Trophoblast cell (in vitro differentiated cells and primary cell): ENCODE measurements around the gene UGT1A5.

Source experiments
- DNase-seq, 2 donors: peaks; one replicate each; pipeline ENCODE4 v3.0.0-alpha.2; 2016
- H2AFZ ChIP-seq: 2 replicates; pipeline ENCODE4 v1.6.1; 2013; ENCODE audit warnings: low read length, moderate library complexity, mild to moderate bottlenecking; ENCODE audit not compliant: insufficient read depth, poor library complexity
- H2AK5ac ChIP-seq: 2 replicates; pipeline ENCODE4 v1.6.1; 2013; ENCODE audit warnings: mild to moderate bottlenecking, low read length
- H2BK120ac ChIP-seq: 2 replicates; pipeline ENCODE4 v1.6.1; 2013; ENCODE audit warnings: low read length, mild to moderate bottlenecking, moderate library complexity; ENCODE audit not compliant: insufficient read depth, poor library complexity
- H2BK12ac ChIP-seq: 2 replicates; pipeline ENCODE4 v1.6.1; 2013; ENCODE audit warnings: mild to moderate bottlenecking, low read length, moderate library complexity
- H2BK5ac ChIP-seq: 2 replicates; pipeline ENCODE4 v1.6.1; 2013; ENCODE audit warnings: low read length, low read depth, moderate library complexity, mild to moderate bottlenecking; ENCODE audit not compliant: poor library complexity
- H3K14ac ChIP-seq: 2 replicates; pipeline ENCODE4 v1.6.1; 2013; ENCODE audit warnings: mild to moderate bottlenecking, low read length
- H3K18ac ChIP-seq: 2 replicates; pipeline ENCODE4 v1.6.1; 2013; ENCODE audit warnings: mild to moderate bottlenecking, low read length
- H3K23ac ChIP-seq: 2 replicates; pipeline ENCODE4 v1.6.1; 2013; ENCODE audit warnings: low read length
- H3K27ac ChIP-seq: 2 replicates; pipeline ENCODE4 v1.5.1; 2013; ENCODE audit warnings: low read depth, mild to moderate bottlenecking, inconsistent platforms, low read length, moderate library complexity
- H3K27me3 ChIP-seq: 2 replicates; pipeline ENCODE4 v1.6.1; 2013; ENCODE audit warnings: inconsistent platforms, mild to moderate bottlenecking, low read length, moderate library complexity; ENCODE audit not compliant: insufficient read depth
- H3K36me3 ChIP-seq, 2 experiments: 1 replicate in 1 of 2; 2 replicates in 1 of 2; pipeline ENCODE4 v1.6.1; 2013; ENCODE audit warnings: low read length in 2 of 2, mild to moderate bottlenecking in 2 of 2, moderate library complexity in 1 of 2; ENCODE audit not compliant: insufficient read depth in 2 of 2, control insufficient read depth in 1 of 2
- H3K4ac ChIP-seq: 2 replicates; pipeline ENCODE4 v1.6.1; 2013; ENCODE audit warnings: low read depth, mild to moderate bottlenecking, low read length, moderate library complexity
- H3K4me1 ChIP-seq, 2 experiments: 1 replicate in 1 of 2; 2 replicates in 1 of 2; pipeline ENCODE4 v1.6.1; 2013; ENCODE audit warnings: low read length in 2 of 2, mild to moderate bottlenecking in 2 of 2, moderate library complexity in 1 of 2; ENCODE audit not compliant: insufficient read depth in 2 of 2, control insufficient read depth in 1 of 2
- H3K4me2 ChIP-seq: 2 replicates; pipeline ENCODE4 v1.6.1; 2013; ENCODE audit warnings: inconsistent platforms, mild to moderate bottlenecking, low read length, moderate library complexity
- H3K4me3 ChIP-seq: 2 replicates; pipeline ENCODE4 v1.5.1; 2013; ENCODE audit warnings: mild to moderate bottlenecking, low read depth, low read length, inconsistent platforms
- H3K79me1 ChIP-seq: one replicate; pipeline ENCODE4 v1.6.1; 2013; ENCODE audit warnings: low read length
- H3K79me2 ChIP-seq: 2 replicates; pipeline ENCODE4 v1.6.1; 2013; ENCODE audit warnings: low read length, mild to moderate bottlenecking; ENCODE audit not compliant: control insufficient read depth, insufficient read depth, poor library complexity
- H3K9ac ChIP-seq: 2 replicates; pipeline ENCODE4 v1.6.1; 2013; ENCODE audit warnings: mild to moderate bottlenecking, low read length
- H3K9me3 ChIP-seq: 2 replicates; pipeline ENCODE4 v1.6.1; 2013; ENCODE audit warnings: low read depth, mild to moderate bottlenecking, control low read depth, inconsistent platforms, low read length; ENCODE audit not compliant: insufficient read depth
- H4K12ac ChIP-seq: 2 replicates; pipeline ENCODE4 v1.6.1; 2013; ENCODE audit warnings: low read depth, mild to moderate bottlenecking, low read length, moderate library complexity
- H4K8ac ChIP-seq: 2 replicates; pipeline ENCODE4 v1.6.1; 2013; ENCODE audit warnings: low read depth, mild to moderate bottlenecking, low read length, moderate library complexity
- H4K91ac ChIP-seq: one replicate; pipeline ENCODE4 v1.6.1; 2013; ENCODE audit warnings: low read depth, mild to moderate bottlenecking, low read length, moderate library complexity
- WGBS: extraction: QIAGEN DNeasy Blood & Tissue Kit; methylation state at CpG from one replicate; pipeline ENCODE4 v1.1.7; 2013; ENCODE audit warnings: missing lambda C conversion rate; ENCODE audit not compliant: insufficient read length, insufficient coverage; ENCODE audit errors: extremely low coverage; 5-methylcytosine and 5-hydroxymethylcytosine counted together

Gene UGT1A5

GRCh38 chr2:233796254-233796653 is 83.5 kb downstream of the UGT1A5 start:
- Histone ChIP-seq H3K27ac (no peak overlapping the region), H3K4me3 (no peak overlapping the region), H3K4ac (no peak overlapping the region), H2BK12ac (no peak overlapping the region), H3K36me3 (no peaks in the 10 kb centered on the region), H3K9ac (no peak overlapping the region), H3K14ac (no peak overlapping the region), H3K79me1 (no peaks in the 10 kb centered on the region), H2BK5ac (no peak overlapping the region), H4K12ac (no peak overlapping the region), H4K8ac (no peak overlapping the region), H3K79me2 (no peaks in the 10 kb centered on the region), H3K4me1 (no peaks in the 10 kb centered on the region), H2BK120ac (no peak overlapping the region), H3K9me3 (peaks cover 15% of the 10 kb centered on the region), H3K23ac (no peak overlapping the region), H2AFZ (no peak overlapping the region), H4K91ac (no peak overlapping the region), H3K27me3 (no peaks in the 10 kb centered on the region), H2AK5ac (no peak overlapping the region), H3K4me2 (no peak overlapping the region), H3K18ac (no peak overlapping the region)
- DNase-seq, result no peak
- no CpG with 5 or more reads among the region's 9 CpGs for WGBS

GRCh38 chr2:233798335-233799086 is 85.8 kb downstream of the UGT1A5 start:
- Histone ChIP-seq H2BK120ac (no peak overlapping the region), H4K12ac (no peak overlapping the region), H3K4ac (no peak overlapping the region), H3K36me3 (no peaks in the 10 kb centered on the region), H4K91ac (no peak overlapping the region), H3K18ac (no peak overlapping the region), H2AFZ (no peak overlapping the region), H3K4me2 (no peak overlapping the region), H2AK5ac (no peak overlapping the region), H3K4me1 (no peaks in the 10 kb centered on the region), H3K9ac (no peak overlapping the region), H4K8ac (no peak overlapping the region), H3K23ac (no peak overlapping the region), H2BK5ac (no peak overlapping the region), H3K4me3 (no peak overlapping the region), H3K27me3 (no peaks in the 10 kb centered on the region), H3K79me2 (no peaks in the 10 kb centered on the region), H3K27ac (no peak overlapping the region), H3K79me1 (no peaks in the 10 kb centered on the region), H2BK12ac (no peak overlapping the region), H3K14ac (no peak overlapping the region), H3K9me3 (peaks cover 15% of the 10 kb centered on the region)
- no CpG with 5 or more reads among the region's 14 CpGs for WGBS
- DNase-seq, result no peak

DNA sequence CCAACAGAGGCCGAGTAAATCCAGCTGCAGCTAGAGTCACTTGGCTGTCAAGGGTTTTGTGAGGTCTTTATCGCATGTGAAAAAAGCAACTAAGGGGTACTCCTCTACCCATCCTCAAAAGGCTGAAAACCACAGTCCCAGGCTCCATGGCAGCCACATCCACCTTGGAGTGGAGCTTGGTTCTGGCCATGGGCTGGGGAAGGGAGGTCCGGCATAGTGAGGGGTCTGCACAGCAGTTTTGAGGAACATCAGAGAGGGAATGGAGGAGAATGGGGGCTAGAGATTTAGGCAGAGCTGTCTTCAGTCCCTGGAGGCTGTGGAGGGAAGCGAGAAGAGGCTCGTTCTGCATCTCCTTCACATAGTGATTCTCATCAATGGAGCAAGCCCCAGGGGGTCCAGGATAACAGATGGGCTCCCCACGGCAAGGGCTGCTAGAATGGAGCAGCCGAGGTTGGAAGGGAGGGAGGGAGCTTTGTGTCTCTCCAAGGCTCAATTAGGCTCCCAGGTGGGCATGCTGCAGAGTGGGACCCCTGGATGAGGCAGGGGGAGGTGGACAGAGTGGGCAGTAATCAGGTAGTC is 86.5 kb downstream of the UGT1A5 start:
- Histone ChIP-seq H4K8ac (no peak overlapping the region), H3K9ac (no peak overlapping the region), H2BK120ac (no peak overlapping the region), H2BK5ac (no peak overlapping the region), H3K9me3 (peaks cover 14% of the 10 kb centered on the region), H3K27me3 (no peaks in the 10 kb centered on the region), H3K14ac (no peak overlapping the region), H3K4ac (no peak overlapping the region), H3K4me1 (no peaks in the 10 kb centered on the region), H4K91ac (no peak overlapping the region), H3K79me2 (no peaks in the 10 kb centered on the region), H3K4me2 (no peak overlapping the region), H3K79me1 (no peaks in the 10 kb centered on the region), H3K18ac (no peak overlapping the region), H2BK12ac (no peak overlapping the region), H2AK5ac (no peak overlapping the region), H4K12ac (no peak overlapping the region), H2AFZ (no peak overlapping the region), H3K36me3 (no peaks in the 10 kb centered on the region), H3K23ac (no peak overlapping the region), H3K4me3 (no peak overlapping the region), H3K27ac (no peak overlapping the region)
- DNase-seq, result no peak
- WGBS, result no CpG with 5 or more reads among the region's 7 CpGs

GRCh38 chr2:233799716-233800115 is 87.0 kb downstream of the UGT1A5 start:
- Histone ChIP-seq H3K14ac (no peak overlapping the region), H3K36me3 (no peaks in the 10 kb centered on the region), H3K27me3 (no peaks in the 10 kb centered on the region), H3K4me1 (no peaks in the 10 kb centered on the region), H3K4me2 (no peak overlapping the region), H2AK5ac (no peak overlapping the region), H3K18ac (no peak overlapping the region), H2AFZ (no peak overlapping the region), H4K8ac (no peak overlapping the region), H3K9ac (no peak overlapping the region), H3K27ac (no peak overlapping the region), H3K79me1 (no peaks in the 10 kb centered on the region), H2BK120ac (no peak overlapping the region), H4K91ac (no peak overlapping the region), H2BK12ac (no peak overlapping the region), H3K9me3 (peaks cover 15% of the 10 kb centered on the region), H2BK5ac (no peak overlapping the region), H3K23ac (no peak overlapping the region), H3K4me3 (no peak overlapping the region), H3K79me2 (no peaks in the 10 kb centered on the region), H4K12ac (no peak overlapping the region), H3K4ac (no peak overlapping the region)
- no CpG with 5 or more reads among the region's 5 CpGs for WGBS
- no peak for DNase-seq
